Fibroblast of skin of left quadriceps (primary cell): Measurements from ENCODE around the gene ATF7.

Experiments used
- DNase-seq, 2 experiments: peaks; one replicate each; pipeline ENCODE4 v3.0.0-alpha.2; 2013; ENCODE audit warnings: low read depth in 2 of 2

ATF7 gene

GRCh38 chr12:53500776-53501614 lies 125.2 kb downstream of the ATF7 start, which contains the start of gene TARBP2:
TSS of gene TARBP2 (plus strand) at chr12:53501283. CDS start at chr12:53501409, 126 bp downstream.
- DNase-seq: peak; percentile 100

GRCh38 chr12:53500142-53500775 lies 125.9 kb downstream of the ATF7 start:
- DNase-seq: no peak

GRCh38 chr12:53499266-53500141 lies 126.7 kb downstream of the ATF7 start, which contains the start of gene MAP3K12:
TSS of gene MAP3K12 (minus strand) at chr12:53499458. CDS start at chr12:53487391, 12,067 bp downstream.
- DNase-seq: no peak

GRCh38 chr12:53498235-53498630 lies 127.9 kb downstream of the ATF7 start:
- no peak for DNase-seq

- no peak for DNase-seq
These were observed 128.7 kb downstream of the ATF7 start for GRCh38 chr12:53497461-53497860.

- no peak for DNase-seq
These were observed 129.5 kb downstream of the ATF7 start for GRCh38 chr12:53496752-53497032.

GRCh38 chr12:53495903-53496751 lies 130.1 kb downstream of the ATF7 start:
- DNase-seq: peak in 1 of 2 experiments; percentile 44

- DNase-seq: no peak
These were observed 132.4 kb downstream of the ATF7 start for GRCh38 chr12:53493610-53494391.

GRCh38 chr12:53492830-53493609 lies 133.2 kb downstream of the ATF7 start:
- DNase-seq: peak; percentile 74 to 78

GRCh38 chr12:53492188-53492587 lies 134.0 kb downstream of the ATF7 start:
- no peak for DNase-seq

GRCh38 chr12:53489242-53489864 lies 136.8 kb downstream of the ATF7 start:
- DNase-seq: no peak

- no peak for DNase-seq
These were observed 139.3 kb downstream of the ATF7 start for GRCh38 chr12:53486736-53487487.

GRCh38 chr12:53485955-53486735 lies 140.0 kb downstream of the ATF7 start:
- DNase-seq: no peak

GRCh38 chr12:53484686-53485575 lies 141.3 kb downstream of the ATF7 start:
- no peak for DNase-seq

- no peak for DNase-seq
These were observed 142.2 kb downstream of the ATF7 start for GRCh38 chr12:53483979-53484377.

- no peak for DNase-seq
These were observed 142.8 kb downstream of the ATF7 start for GRCh38 chr12:53483225-53483978.
